ENCODE measurements around the gene MSRB1. TPM values are rescaled to one million over a fixed set of nuclear protein-coding genes. Genes with fewer than 3 reads are reported as not detected.

MSRB1 gene
- total and polyA plus RNA-seq, 2 of the 8 experiments (the other 6 are each of a cell fraction or from before 2014, with no cell fraction given), result 28.2 to 51.4 TPM

DNA sequence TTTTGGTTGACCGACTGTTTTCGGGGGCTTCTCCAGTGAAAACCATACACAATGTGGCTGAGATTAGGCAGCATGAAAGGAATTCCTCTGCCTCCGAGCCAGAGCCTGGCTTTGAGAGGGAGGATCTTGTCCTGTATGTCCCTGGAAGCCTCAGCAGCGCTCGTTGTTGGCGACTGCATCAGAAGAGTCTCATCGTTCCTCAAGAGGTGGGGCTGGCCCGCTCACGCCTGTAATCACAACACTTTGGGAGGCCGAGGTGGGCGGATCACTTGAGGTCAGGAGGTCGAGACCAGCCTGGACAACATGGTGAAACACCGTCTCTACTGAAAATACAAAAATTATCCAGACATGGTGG, 39.8 kb downstream of the MSRB1 start (continued):
- TF ChIP-seq HDAC6 (IDR thresholded peaks at IDR 0.05; ENCODE audit: low read depth, low read length), result no peak

Data from H1 (cell line).